ENCODE measurements around the gene VANGL2.

VANGL2 gene

DNA sequence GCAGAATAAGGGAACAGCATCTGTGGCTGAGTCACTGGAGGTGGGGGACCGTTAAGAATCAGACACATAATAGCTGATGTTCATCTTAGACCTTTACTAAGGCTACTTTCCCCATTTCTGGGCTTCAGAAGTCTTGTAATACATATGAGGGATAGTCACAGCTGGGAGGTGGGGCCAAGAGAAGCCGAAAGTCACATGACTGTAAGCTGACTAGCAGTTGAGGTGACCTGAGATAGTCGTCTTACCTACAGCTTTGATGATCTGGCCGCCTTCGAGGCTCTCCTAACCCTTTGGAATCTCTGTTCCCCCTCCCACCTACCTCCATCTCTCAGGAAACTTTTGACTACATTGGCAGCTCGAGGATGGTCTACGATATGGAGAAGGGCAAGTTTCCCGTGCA lies 47.8 kb upstream of the VANGL2 start:
- no peak for ATAC-seq
- TF ChIP-seq ISL1 (CRISPR knock-in tag; IDR thresholded peaks at IDR 0.05) (no peak), OSR1 (CRISPR knock-in tag; IDR thresholded peaks at IDR 0.05) (no peak)
- TF ChIP-seq, protein P1, sequence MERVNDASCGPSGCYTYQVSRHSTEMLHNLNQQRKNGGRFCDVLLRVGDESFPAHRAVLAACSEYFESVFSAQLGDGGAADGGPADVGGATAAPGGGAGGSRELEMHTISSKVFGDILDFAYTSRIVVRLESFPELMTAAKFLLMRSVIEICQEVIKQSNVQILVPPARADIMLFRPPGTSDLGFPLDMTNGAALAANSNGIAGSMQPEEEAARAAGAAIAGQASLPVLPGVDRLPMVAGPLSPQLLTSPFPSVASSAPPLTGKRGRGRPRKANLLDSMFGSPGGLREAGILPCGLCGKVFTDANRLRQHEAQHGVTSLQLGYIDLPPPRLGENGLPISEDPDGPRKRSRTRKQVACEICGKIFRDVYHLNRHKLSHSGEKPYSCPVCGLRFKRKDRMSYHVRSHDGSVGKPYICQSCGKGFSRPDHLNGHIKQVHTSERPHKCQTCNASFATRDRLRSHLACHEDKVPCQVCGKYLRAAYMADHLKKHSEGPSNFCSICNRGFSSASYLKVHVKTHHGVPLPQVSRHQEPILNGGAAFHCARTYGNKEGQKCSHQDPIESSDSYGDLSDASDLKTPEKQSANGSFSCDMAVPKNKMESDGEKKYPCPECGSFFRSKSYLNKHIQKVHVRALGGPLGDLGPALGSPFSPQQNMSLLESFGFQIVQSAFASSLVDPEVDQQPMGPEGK (CRISPR knock-in tag; IDR thresholded peaks at IDR 0.05; ENCODE audit: borderline replicate concordance) = no peak
- TF ChIP-seq, protein P2, sequence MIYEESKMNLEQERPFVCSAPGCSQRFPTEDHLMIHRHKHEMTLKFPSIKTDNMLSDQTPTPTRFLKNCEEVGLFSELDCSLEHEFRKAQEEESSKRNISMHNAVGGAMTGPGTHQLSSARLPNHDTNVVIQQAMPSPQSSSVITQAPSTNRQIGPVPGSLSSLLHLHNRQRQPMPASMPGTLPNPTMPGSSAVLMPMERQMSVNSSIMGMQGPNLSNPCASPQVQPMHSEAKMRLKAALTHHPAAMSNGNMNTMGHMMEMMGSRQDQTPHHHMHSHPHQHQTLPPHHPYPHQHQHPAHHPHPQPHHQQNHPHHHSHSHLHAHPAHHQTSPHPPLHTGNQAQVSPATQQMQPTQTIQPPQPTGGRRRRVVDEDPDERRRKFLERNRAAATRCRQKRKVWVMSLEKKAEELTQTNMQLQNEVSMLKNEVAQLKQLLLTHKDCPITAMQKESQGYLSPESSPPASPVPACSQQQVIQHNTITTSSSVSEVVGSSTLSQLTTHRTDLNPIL (CRISPR knock-in tag; IDR thresholded peaks at IDR 0.05; ENCODE audit: low read depth) = no peak

DNA sequence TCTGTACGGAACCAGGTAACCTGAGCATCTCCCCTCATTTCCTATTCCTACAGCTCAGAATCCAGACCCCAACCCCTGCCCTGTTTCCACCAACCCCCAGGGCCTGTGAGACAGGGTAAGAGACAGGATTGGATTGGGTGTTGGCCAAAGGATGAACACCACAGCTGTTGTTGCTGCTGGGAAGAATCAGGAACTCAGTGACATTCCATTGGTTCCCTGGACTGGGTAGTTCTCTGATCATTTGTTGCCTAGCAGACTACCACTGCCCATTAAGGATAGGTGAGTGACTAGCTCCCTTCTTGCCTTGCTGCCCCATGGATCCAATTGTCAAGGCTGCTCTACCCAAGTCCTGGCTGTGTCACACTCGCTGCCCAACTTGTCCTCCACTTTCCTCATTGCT lies 47.1 kb upstream of the VANGL2 start:
- peak; percentile 82 for ATAC-seq
- no peak for TF ChIP-seq ISL1 (CRISPR knock-in tag; IDR thresholded peaks at IDR 0.05)

DNA sequence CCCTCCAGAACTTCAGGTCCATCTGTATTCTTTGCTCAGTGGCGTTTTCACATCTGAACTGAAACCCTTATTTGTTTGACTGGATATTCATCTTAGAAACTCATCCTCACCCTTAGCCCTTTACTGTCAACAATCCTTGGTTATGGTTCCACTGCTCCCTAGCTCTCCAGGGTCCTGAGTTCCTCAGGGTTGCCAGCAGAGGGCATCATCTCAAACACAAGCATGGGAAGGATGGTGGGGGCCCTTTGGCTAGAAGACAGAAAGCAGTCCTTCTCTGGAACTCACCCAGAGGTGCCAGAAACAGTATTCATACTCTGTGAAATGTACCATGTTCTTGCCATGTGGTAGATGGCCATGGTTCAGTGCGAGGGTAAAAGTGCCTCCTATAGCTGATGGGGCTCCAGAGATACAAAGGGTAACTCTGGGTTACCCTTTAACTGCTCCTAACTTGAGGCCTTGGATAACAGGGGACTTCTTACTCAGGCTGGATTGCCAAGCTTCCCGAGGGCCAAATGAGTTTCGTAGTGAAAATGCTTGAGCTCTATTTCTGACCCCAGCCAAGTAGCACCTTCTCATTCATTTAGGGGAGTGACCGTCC lies 45.9 kb upstream of the VANGL2 start:
- TF ChIP-seq OSR1 (CRISPR knock-in tag; IDR thresholded peaks at IDR 0.05) (no peak), TOX (CRISPR knock-in tag; IDR thresholded peaks at IDR 0.05; ENCODE audit: borderline replicate concordance) (no peak)
- TF ChIP-seq, protein P3, sequence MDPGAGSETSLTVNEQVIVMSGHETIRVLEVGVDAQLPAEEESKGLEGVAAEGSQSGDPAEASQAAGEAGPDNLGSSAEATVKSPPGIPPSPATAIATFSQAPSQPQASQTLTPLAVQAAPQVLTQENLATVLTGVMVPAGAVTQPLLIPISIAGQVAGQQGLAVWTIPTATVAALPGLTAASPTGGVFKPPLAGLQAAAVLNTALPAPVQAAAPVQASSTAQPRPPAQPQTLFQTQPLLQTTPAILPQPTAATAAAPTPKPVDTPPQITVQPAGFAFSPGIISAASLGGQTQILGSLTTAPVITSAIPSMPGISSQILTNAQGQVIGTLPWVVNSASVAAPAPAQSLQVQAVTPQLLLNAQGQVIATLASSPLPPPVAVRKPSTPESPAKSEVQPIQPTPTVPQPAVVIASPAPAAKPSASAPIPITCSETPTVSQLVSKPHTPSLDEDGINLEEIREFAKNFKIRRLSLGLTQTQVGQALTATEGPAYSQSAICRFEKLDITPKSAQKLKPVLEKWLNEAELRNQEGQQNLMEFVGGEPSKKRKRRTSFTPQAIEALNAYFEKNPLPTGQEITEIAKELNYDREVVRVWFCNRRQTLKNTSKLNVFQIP (CRISPR knock-in tag; IDR thresholded peaks at IDR 0.05; ENCODE audit: borderline replicate concordance, low read depth) = no peak
- peak; percentile 82 for ATAC-seq

DNA sequence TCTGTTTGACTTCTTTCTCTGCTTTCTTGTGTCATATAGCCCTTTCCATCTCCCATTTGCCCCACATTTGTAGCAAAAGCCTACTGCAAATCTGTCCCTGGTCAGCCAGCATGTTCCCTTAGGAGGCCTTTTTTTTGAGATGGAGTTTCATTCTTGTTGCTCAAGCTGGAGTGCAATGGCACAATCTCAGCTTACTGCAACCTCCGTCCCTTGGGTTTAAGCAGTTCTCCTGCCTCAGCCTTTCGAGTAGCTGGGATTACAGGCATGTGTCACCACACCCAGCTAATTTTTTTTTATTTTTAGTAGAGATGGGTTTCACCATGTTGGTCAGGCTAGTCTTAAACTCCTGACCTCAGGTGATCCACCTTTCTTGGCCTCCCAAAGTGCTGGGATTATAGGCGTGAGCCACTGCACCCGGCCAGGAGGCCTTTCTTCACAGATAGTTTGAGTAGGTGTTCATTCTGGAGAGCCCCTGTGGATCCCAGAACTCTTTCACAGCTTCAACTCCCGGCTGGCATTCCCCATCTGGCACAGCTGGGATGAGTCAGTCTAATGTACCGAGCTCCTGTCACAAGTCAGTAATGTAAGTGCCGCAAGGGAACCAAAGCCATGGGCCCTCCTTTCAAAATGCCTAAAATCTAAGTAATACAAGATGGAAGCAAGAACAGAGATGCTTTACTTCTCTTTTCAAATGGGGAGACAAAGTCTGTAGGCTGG lies 42.9 kb upstream of the VANGL2 start:
- no peak for ATAC-seq
- TF ChIP-seq, protein P2 (CRISPR knock-in tag; IDR thresholded peaks at IDR 0.05; ENCODE audit: low read depth) = no peak
- TF ChIP-seq ZFP3 (CRISPR knock-in tag; IDR thresholded peaks at IDR 0.05) (no peak), TOX (CRISPR knock-in tag; IDR thresholded peaks at IDR 0.05; ENCODE audit: borderline replicate concordance) (no peak), ESRRG (CRISPR knock-in tag; IDR thresholded peaks at IDR 0.05) (no peak), ZNF8 (CRISPR knock-in tag; IDR thresholded peaks at IDR 0.05) (no peak), CSDC2 (CRISPR knock-in tag; IDR thresholded peaks at IDR 0.05) (no peak), ZC3H10 (CRISPR knock-in tag; IDR thresholded peaks at IDR 0.05) (no peak), ARNTL (CRISPR knock-in tag; IDR thresholded peaks at IDR 0.05; ENCODE audit: borderline replicate concordance, low read depth) (no peak), RARB (CRISPR knock-in tag; IDR thresholded peaks at IDR 0.05) (no peak), ZNF70 (CRISPR knock-in tag; IDR thresholded peaks at IDR 0.05) (no peak), TCF4 (CRISPR knock-in tag; IDR thresholded peaks at IDR 0.05; ENCODE audit: borderline replicate concordance) (no peak), ISL1 (CRISPR knock-in tag; IDR thresholded peaks at IDR 0.05) (no peak), PPARA (CRISPR knock-in tag; IDR thresholded peaks at IDR 0.05; ENCODE audit: borderline replicate concordance) (no peak), BACH2 (CRISPR knock-in tag; IDR thresholded peaks at IDR 0.05; ENCODE audit: borderline replicate concordance) (no peak), GLIS3 (CRISPR knock-in tag; IDR thresholded peaks at IDR 0.05) (no peak)
- TF ChIP-seq, protein P3 (CRISPR knock-in tag; IDR thresholded peaks at IDR 0.05; ENCODE audit: borderline replicate concordance, low read depth) = no peak
- TF ChIP-seq, protein P4, sequence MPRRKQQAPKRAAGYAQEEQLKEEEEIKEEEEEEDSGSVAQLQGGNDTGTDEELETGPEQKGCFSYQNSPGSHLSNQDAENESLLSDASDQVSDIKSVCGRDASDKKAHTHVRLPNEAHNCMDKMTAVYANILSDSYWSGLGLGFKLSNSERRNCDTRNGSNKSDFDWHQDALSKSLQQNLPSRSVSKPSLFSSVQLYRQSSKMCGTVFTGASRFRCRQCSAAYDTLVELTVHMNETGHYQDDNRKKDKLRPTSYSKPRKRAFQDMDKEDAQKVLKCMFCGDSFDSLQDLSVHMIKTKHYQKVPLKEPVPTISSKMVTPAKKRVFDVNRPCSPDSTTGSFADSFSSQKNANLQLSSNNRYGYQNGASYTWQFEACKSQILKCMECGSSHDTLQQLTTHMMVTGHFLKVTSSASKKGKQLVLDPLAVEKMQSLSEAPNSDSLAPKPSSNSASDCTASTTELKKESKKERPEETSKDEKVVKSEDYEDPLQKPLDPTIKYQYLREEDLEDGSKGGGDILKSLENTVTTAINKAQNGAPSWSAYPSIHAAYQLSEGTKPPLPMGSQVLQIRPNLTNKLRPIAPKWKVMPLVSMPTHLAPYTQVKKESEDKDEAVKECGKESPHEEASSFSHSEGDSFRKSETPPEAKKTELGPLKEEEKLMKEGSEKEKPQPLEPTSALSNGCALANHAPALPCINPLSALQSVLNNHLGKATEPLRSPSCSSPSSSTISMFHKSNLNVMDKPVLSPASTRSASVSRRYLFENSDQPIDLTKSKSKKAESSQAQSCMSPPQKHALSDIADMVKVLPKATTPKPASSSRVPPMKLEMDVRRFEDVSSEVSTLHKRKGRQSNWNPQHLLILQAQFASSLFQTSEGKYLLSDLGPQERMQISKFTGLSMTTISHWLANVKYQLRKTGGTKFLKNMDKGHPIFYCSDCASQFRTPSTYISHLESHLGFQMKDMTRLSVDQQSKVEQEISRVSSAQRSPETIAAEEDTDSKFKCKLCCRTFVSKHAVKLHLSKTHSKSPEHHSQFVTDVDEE (CRISPR knock-in tag; IDR thresholded peaks at IDR 0.05) = no peak

All from SK-N-SH treated with all-trans-retinoic acid at 6 μM for 48 hours (cell line).